ENCODE measurements around the gene JARID2. TPM values are rescaled to one million over a fixed set of nuclear protein-coding genes. Genes with fewer than 3 reads are reported as not detected.

JARID2 gene
- total RNA-seq, 8 experiments from 2014 or later = 11.8 to 39.9 (median 30.7) TPM

DNA sequence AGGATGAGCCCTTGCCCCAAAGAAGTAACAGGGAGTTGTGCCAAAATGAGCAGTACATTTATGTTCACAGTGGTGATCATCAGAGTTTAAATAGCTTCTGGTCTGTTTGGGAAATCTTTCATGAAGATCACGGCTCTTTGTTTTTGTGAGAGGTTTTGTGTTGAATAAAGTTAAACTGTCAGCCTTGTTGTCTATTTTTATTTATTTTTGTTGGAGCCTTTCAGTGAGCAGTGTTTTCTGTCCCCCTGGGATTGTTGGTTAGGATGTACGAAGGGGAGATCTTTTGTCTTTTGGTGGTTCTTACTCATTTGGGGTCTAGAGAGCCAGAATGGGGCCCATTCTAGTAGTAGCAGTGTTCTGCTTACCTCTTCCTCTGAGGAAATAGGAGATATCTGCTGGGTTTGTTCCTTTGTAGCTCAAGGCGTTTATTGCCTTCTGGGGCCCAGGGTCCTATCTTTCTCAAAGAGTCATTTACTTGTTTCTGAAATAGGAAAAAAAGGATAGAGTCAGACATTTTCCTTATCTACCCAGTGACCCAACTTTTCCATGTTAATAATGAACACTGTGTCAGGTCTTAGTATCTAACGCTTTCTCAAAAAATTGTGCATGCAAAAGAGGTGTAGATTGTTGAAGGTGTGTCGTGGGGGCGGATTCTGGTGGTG, 157.4 kb downstream of the JARID2 start:
- 76 to 100% (median 81%) methylated on average over 1 to 5 of the region's 6 CpGs; no CpG with 5 or more reads in 1 of the 10 experiments for WGBS, 10 experiments
- ATAC-seq (replicated peaks in 6 of 8) = no peak
- peaks cover 54 to 56% of the 10 kb centered on the region in 2 donors for H3K4me1 ChIP-seq (replicated peaks in 1 of 2)
- H3K27ac ChIP-seq = peak overlapping the region in 1 of 2 donors; percentile 76
- in situ Hi-C loops (cut with MboI; ENCODE audit: low pct_unique_long_range_greater_than_20kb in 2 of 9, low sequenced_read_pairs in 9 of 9, unreplicated experiment in 9 of 9) = no loop called here
- H3K4me3 ChIP-seq = peak overlapping the region in 4 of 5 donors; percentile 22 to 41 (median 32)

DNA sequence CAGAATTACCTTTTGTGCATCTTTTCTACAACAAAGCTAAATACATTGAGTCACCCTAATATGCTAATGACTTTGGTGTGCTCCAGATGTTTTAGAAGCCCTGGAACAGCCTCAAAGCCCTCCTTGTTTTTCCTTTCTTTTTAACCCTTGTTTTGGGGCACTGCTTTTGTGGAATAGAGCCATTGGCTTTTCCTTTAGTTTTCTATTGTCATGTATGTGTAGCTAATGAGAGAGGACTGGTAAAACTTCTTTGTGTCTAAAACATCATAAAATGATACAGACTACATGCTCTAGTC, 158.8 kb downstream of the JARID2 start:
- in situ Hi-C loops (cut with MboI; ENCODE audit: low pct_unique_long_range_greater_than_20kb in 2 of 9, low sequenced_read_pairs in 9 of 9, unreplicated experiment in 9 of 9) = no loop called here
- Histone ChIP-seq H3K27ac (peak overlapping the region; percentile 36 to 76), H3K4me1 (replicated peaks in 1 of 2) (peaks cover 51 to 54% of the 10 kb centered on the region in 2 donors), H3K4me3 (peak overlapping the region in 2 of 5 donors; percentile 2 to 10)
- peak in 2 of 8 experiments; percentile 6 to 12 for ATAC-seq (replicated peaks in 6 of 8)

DNA sequence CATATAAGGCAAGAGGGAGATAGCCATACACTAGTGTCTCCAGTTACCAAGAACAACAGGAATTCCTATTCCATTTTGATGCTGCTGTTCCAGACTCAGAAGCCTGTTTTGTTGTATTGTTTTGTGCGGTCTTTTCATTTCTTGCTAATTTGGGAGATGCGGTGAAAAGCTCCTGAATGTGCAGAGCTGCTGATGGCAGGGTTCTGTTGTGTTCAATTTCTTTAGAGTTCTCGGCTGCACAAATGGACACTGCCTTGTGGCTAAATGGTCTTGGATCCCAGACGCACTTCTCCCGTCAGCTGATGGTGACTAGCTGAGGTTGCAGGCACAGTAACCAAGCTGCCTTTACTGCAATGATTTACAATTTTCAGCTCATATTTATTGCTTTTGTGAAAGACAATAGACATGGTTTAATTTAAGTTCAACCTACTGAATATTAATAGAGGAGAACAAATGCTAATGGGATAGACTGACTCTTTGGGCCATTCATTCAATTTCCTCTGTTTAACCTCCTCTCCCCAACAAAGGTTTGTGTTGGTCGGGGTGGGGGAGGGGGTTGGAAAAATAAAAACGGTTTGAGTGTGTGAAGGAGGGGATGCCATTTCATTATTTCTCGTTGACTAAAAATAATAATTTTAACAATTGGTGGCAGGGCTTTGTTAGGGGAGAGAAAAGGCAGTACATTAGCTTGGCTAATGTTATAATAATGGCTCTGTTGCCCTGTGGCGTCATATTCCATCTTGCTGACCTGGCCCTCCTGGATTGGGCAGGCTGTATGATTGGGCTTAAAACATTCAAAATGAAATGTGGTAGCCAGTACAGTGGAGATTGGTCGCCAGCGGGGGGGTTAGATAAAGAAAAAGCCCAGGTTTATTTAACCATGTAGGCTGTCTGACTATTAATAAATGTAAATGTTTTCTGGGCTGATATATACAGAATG, 159.5 kb downstream of the JARID2 start:
- peak overlapping the region; percentile 43 to 76 for H3K27ac ChIP-seq
- 19 to 100% (median 63%) methylated on average over 1 to 10 of the region's 11 CpGs for WGBS, 10 experiments
- H3K4me1 ChIP-seq (replicated peaks in 1 of 2) = peaks cover 47 to 50% of the 10 kb centered on the region in 2 donors

DNA sequence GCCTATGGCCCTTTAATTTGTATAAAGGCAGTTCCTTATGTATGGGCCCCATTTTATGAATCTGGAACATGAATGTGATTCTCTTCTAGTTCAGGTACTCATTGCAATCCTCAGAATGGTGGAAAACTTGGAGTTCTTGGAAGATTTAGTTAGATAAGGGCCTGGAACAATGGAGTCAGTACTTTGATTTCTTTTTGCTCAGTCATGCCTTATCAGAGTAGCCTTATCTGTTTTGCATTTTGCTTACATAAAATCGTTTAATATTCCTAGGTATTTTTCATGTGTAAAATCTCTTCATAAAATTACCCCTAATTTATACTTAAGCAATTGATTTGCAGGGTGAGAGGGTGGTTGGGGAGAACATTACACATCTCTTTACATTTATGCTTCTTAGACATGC, 160.6 kb downstream of the JARID2 start:
- Histone ChIP-seq H3K4me3 (no peak overlapping the region), H3K4me1 (replicated peaks in 1 of 2) (peaks cover 43 to 48% of the 10 kb centered on the region in 2 donors), H3K27ac (peak overlapping the region; percentile 43 to 76)
- in situ Hi-C loops (cut with MboI; ENCODE audit: low pct_unique_long_range_greater_than_20kb in 2 of 9, low sequenced_read_pairs in 9 of 9, unreplicated experiment in 9 of 9) = no loop called here
- no peak for ATAC-seq (replicated peaks in 6 of 8)
- WGBS, 10 experiments = 40 to 100% (median 71%) methylated on average over 1 of the region's 1 CpG; no CpG with 5 or more reads in 2 of the 10 experiments

More for the DNA sequence above, 159.5 kb downstream of the JARID2 start:
- in situ Hi-C loops (cut with MboI; ENCODE audit: low pct_unique_long_range_greater_than_20kb in 2 of 9, low sequenced_read_pairs in 9 of 9, unreplicated experiment in 9 of 9) = no loop called here
- peak overlapping the region in 3 of 5 donors; percentile 2 to 10 (median 6) for H3K4me3 ChIP-seq
- peak in 5 of 8 experiments; percentile 48 to 69 (median 66) for ATAC-seq (replicated peaks in 6 of 8)

DNA sequence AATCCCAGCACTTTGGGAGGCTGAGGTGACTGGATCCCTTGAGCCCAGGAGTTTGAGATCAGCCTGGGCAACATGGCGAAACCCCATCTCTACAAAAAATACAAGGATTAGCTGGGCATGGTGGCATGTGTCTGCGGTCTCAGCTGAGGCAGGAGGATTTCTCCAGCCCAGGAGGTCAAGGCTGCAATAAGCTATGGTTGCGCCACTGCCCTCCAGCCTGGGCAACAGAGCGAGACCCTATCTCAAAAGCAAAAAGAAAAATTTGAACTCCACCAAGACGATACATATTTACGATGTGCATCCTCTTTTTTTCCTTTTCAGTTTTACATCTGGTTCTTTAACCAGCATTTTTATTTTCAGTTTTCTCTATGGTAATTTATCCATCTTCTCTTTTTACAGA, 162.1 kb downstream of the JARID2 start:
- peaks cover 31 to 37% of the 10 kb centered on the region in 2 donors for H3K4me1 ChIP-seq (replicated peaks in 1 of 2)
- no peak overlapping the region for H3K27ac ChIP-seq
- WGBS, 10 experiments = 87 to 100% (median 98%) methylated on average over 1 to 6 of the region's 6 CpGs
- ATAC-seq (replicated peaks in 6 of 8) = no peak
- in situ Hi-C loops (cut with MboI; ENCODE audit: low pct_unique_long_range_greater_than_20kb in 2 of 9, low sequenced_read_pairs in 9 of 9, unreplicated experiment in 9 of 9) = no loop called here
- H3K4me3 ChIP-seq = no peak overlapping the region

DNA sequence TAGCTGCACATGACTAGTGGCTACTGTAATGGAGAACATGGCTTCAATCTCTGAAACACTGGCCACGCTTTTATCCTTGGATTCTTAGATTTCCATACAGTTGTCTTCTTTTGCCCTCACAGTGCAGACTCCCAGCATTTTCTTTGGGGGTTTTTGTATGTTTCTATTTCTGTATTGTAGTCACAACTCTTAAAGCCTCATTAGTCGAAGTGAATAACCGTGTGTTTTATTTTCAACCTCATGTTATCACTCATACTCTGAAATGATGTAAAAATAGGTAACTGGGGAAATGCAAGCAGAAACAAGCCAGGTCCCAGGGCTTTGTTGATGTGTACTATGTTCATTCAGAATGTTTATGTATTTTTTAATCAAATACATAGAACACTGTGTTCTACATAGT, 162.9 kb downstream of the JARID2 start:
- peaks cover 23 to 30% of the 10 kb centered on the region in 2 donors for H3K4me1 ChIP-seq (replicated peaks in 1 of 2)
- H3K27ac ChIP-seq = no peak overlapping the region
- ATAC-seq (replicated peaks in 6 of 8) = no peak
- WGBS, 10 experiments = 72 to 100% (median 100%) methylated on average over 1 to 3 of the region's 3 CpGs
- no peak overlapping the region for H3K4me3 ChIP-seq
- in situ Hi-C loops (cut with MboI; ENCODE audit: low pct_unique_long_range_greater_than_20kb in 2 of 9, low sequenced_read_pairs in 9 of 9, unreplicated experiment in 9 of 9) = no loop called here

DNA sequence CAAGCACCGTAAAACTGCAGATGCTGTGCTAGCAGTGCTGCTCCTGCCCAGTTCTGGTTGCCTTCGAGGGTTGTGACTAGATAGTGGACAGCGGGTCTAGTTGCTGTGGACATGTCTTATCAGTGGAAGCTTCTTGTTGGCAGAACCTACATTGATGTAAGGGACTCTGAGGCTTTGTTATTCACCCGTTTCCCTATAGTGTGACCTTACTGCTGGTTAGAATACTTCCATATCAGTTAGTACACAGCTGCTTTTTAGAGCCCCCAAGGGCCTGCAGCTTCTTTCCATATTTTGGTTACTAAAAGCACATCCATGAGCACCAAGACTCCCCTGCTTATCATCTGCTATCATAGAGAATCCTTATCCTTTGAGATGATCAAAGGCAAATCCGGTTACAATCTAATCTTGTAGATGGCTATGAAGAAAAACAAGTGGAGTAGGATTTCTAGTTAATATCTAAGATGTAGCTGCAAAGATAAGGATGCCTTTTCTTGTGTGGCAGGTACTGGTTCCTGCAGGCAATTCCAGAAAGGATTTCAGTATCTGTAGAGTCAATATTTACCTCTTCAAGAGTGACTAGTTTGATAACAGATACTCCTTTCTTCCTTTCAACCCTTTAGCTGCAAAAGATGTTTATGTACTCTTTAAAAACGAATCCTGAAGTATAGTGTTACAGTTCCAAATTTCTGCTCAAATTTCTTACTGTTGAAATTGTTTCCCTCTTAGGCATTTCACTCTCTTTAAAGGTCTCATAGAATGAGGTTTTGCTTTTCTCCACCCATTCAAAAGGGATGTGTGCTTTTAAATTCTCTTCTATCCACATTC, 163.6 kb downstream of the JARID2 start:
- ATAC-seq (replicated peaks in 6 of 8) = no peak

DNA sequence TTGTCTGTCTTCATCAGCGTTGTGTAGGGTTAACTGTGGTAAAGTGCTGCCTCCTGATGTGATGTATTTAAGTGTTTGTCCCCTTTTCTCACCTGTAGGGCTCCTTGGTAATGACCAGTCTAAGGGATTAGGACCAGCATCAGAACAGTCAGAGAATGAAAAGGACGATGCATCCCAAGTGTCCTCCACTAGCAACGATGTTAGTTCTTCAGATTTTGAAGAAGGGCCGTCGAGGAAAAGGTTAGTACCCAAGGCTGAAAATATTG, 164.2 kb downstream of the JARID2 start:
- Histone ChIP-seq H3K4me1 (replicated peaks in 1 of 2) (peaks cover 17% of the 10 kb centered on the region in 2 donors), H3K27ac (no peak overlapping the region), H3K4me3 (no peak overlapping the region)
- WGBS, 10 experiments = 57 to 100% (median 89%) methylated on average over 1 to 5 of the region's 5 CpGs; no CpG with 5 or more reads in 2 of the 10 experiments
- in situ Hi-C loops (cut with MboI; ENCODE audit: low pct_unique_long_range_greater_than_20kb in 2 of 9, low sequenced_read_pairs in 9 of 9, unreplicated experiment in 9 of 9) = no loop called here
- no peak for ATAC-seq (replicated peaks in 6 of 8)

More for the DNA sequence above, 163.6 kb downstream of the JARID2 start:
- in situ Hi-C loops (cut with MboI; ENCODE audit: low pct_unique_long_range_greater_than_20kb in 2 of 9, low sequenced_read_pairs in 9 of 9, unreplicated experiment in 9 of 9) = no loop called here
- H3K27ac ChIP-seq = no peak overlapping the region
- no peak overlapping the region for H3K4me3 ChIP-seq
- H3K4me1 ChIP-seq (replicated peaks in 1 of 2) = peaks cover 22% of the 10 kb centered on the region in 2 donors
- WGBS, 10 experiments = 72 to 96% (median 84%) methylated on average over 2 to 6 of the region's 6 CpGs

DNA sequence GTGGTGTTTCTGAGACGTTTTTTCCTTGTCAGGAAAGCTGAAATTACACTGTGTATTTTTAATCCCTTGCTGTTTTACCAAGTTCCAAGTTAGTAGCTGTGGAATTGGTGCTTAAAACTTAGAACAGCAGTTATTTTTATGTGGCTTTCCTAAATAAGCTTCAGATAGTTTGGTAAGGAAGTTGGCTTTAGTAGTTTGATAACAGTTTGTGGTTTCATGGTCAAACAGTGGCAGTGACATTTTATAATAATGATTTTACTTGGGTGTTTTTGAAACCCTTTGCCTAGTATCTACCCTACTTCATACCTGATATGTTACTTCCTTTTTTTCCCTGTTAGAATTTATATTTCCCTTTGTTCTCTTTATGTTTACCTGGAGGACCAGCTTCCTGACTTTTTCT, 164.9 kb downstream of the JARID2 start:
- no peak overlapping the region for H3K27ac ChIP-seq
- no peak overlapping the region for H3K4me3 ChIP-seq
- no peak for ATAC-seq (replicated peaks in 6 of 8)
- H3K4me1 ChIP-seq (replicated peaks in 1 of 2) = peaks cover 10 to 11% of the 10 kb centered on the region in 2 donors
- 0 to 83% (median 40%) methylated on average over 1 of the region's 1 CpG; no CpG with 5 or more reads in 4 of the 10 experiments for WGBS, 10 experiments
- in situ Hi-C loops (cut with MboI; ENCODE audit: low pct_unique_long_range_greater_than_20kb in 2 of 9, low sequenced_read_pairs in 9 of 9, unreplicated experiment in 9 of 9) = no loop called here

DNA sequence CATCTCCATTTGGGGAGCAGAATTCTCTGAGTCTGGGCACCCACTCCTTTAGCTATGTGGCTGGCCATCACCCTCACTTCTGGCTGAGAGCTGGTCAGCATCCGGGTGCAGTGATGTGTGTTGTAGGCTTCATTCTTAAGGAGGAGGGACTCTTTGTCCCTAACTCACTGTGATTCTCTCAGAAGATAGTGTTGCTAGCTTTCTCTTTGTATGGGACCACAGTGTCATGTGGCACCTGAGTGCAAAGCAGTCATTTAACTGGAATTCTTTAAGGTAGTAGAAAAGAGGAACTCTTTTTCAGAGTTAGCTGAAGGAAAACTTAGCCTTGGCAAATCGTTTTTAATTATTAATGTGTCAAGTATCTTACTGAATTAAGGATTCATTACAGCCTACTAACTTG, 165.9 kb downstream of the JARID2 start:
- Histone ChIP-seq H3K27ac (no peak overlapping the region), H3K4me1 (replicated peaks in 1 of 2) (peaks cover 1 to 3% of the 10 kb centered on the region in 2 donors), H3K4me3 (no peak overlapping the region)
- in situ Hi-C loops (cut with MboI; ENCODE audit: low pct_unique_long_range_greater_than_20kb in 2 of 9, low sequenced_read_pairs in 9 of 9, unreplicated experiment in 9 of 9) = no loop called here
- WGBS, 10 experiments = 40 to 86% (median 61%) methylated on average over 1 to 2 of the region's 2 CpGs; no CpG with 5 or more reads in 2 of the 10 experiments
- no peak for ATAC-seq (replicated peaks in 6 of 8)

DNA sequence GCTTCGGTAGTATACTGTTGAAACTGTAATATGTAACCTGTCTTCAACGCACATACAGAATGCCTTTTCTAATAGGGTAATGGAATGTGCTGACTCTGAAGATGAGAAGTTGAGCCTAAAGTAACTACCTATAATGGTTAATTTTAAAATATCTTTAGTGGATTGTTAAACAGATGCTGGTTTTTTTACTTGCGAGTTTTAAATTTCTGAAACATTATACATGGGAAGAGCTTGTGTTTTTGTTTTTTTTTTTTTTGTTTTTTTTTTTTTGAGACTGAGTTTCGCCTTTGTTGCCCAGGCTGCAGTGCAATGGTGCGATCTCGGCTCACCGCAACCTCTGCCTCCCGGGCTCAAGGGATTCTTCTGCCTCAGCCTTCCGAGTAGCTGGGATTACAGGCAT, 166.9 kb downstream of the JARID2 start:
- 83 to 100% (median 92%) methylated on average over 2 to 8 of the region's 9 CpGs; no CpG with 5 or more reads in 1 of the 10 experiments for WGBS, 10 experiments
- in situ Hi-C loops (cut with MboI; ENCODE audit: low pct_unique_long_range_greater_than_20kb in 2 of 9, low sequenced_read_pairs in 9 of 9, unreplicated experiment in 9 of 9) = no loop called here
- Histone ChIP-seq H3K4me3 (no peak overlapping the region), H3K4me1 (replicated peaks in 1 of 2) (peaks cover 0 to 3% of the 10 kb centered on the region in 2 donors), H3K27ac (no peak overlapping the region)
- no peak for ATAC-seq (replicated peaks in 6 of 8)

DNA sequence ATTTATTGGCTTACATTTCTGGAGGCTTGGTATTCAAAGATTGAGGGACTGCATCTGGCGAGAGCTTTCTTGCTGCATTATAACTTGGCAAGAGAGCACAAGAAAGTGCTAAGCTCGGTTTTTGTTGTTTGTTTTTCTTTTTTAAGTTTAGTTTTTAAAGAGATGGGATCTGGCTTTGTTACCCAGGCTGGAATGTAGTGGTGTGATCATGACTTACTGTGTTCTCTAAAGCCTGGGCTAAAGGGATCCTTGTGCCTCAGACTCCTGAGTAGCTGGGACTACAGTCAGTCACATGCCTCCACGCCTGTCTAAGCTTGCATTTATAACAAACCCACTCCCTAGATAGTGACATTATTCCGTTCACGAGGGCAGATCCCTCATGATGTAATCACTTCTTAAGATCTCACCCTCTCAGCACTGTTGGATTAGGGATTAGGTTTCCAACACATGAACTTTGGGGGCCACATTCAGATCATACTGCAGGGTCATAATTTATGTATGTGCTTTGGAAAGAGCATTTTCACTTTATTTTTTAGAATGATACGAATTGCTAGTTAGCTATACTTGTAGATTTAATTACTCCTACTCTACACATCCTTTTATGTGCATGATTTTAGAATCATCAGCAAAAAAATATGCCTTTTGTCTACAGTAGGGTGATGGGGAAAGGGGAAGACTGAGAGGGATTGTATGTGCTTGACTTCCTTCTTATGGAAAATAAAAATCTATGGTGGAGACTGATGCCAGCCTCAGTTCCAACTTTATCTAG, 167.8 kb downstream of the JARID2 start:
- Histone ChIP-seq H3K4me1 (replicated peaks in 1 of 2) (peaks cover 0 to 3% of the 10 kb centered on the region in 2 donors), H3K27ac (no peak overlapping the region), H3K4me3 (no peak overlapping the region)
- WGBS, 10 experiments = 13 to 100% (median 75%) methylated on average over 1 to 6 of the region's 6 CpGs
- in situ Hi-C loops (cut with MboI; ENCODE audit: low pct_unique_long_range_greater_than_20kb in 2 of 9, low sequenced_read_pairs in 9 of 9, unreplicated experiment in 9 of 9) = no loop called here
- peak; percentile 71 to 98 (median 95) for ATAC-seq (replicated peaks in 6 of 8)
